SK-N-SH (cell line): ENCODE data around the gene SIPA1. TPM values are rescaled to one million over a fixed set of nuclear protein-coding genes. Genes with fewer than 3 reads are reported as not detected.

Source experiments
- CTCF ChIA-PET: fragments of 300-600, 350-600 bp; formaldehyde crosslinking; extraction: SDS; loops from one replicate; lab custom pipeline; 2021; lab: Yijun Ruan, JAX
- POLR2A ChIA-PET: fragments of 350-600 bp; sonication (Branson Sonifier 250); formaldehyde crosslinking; extraction: SDS; loops from one replicate; lab custom pipeline; 2020; ENCODE audit warnings: antibody characterized with exemption, inconsistent platforms; lab: Yijun Ruan, JAX
- DNase-seq: peaks from one replicate; pipeline ENCODE4 v3.0.0; 2012
- H2AFZ ChIP-seq: fragments of 200-600 bp; sonication (generic); 2 replicates; pipeline ENCODE4 v1.8.1; 2016; ENCODE audit warnings: antibody characterized with exemption, mild to moderate bottlenecking, low read depth
- H3F3A ChIP-seq: fragments of 200-600 bp; sonication (generic); replicated peaks from 2 replicates; pipeline ENCODE3; 2016; ENCODE audit warnings: antibody characterized with exemption, mild to moderate bottlenecking; ENCODE audit not compliant: insufficient read depth
- H3K27ac ChIP-seq, 2 experiments: fragments of 200-500 bp in 1 of 2; fragments of 200-600 bp in 1 of 2; sonication (Bioruptor generic) in 1 of 2; sonication (generic), shearing (Covaris generic) in 1 of 2; 2 replicates each; pipeline versions ENCODE4 v1.5.1 to v1.6.1; 2014 to 2016; ENCODE audit warnings: low read depth in 2 of 2, inconsistent platforms in 1 of 2, low read length in 1 of 2, mild to moderate bottlenecking in 1 of 2, mixed read lengths in 1 of 2
- H3K27me3 ChIP-seq: fragments of 200-600 bp; sonication (generic), shearing (Covaris generic); 2 replicates; pipeline ENCODE4 v1.6.1; 2016; ENCODE audit warnings: mixed run types; ENCODE audit not compliant: insufficient read depth
- H3K36me3 ChIP-seq, 2 experiments: fragments of 200-500 bp in 1 of 2; fragments of 200-600 bp in 1 of 2; sonication (Bioruptor generic) in 1 of 2; sonication (generic) in 1 of 2; replicated peaks in 1 of 2; 2 replicates each; pipeline versions ENCODE3 to v1.5.1; 2014 to 2016; ENCODE audit warnings: low read length in 1 of 2, mild to moderate bottlenecking in 1 of 2; ENCODE audit not compliant: insufficient read depth in 2 of 2, control insufficient read depth in 1 of 2
- H3K4me1 ChIP-seq, 2 experiments: fragments of 200-500 bp in 1 of 2; fragments of 200-600 bp in 1 of 2; sonication (Bioruptor generic) in 1 of 2; sonication (generic), shearing (Covaris generic) in 1 of 2; 2 replicates each; pipeline versions ENCODE4 v1.5.1 to v1.6.1; 2014 to 2016; ENCODE audit warnings: low read depth in 1 of 2, low read length in 1 of 2, mixed run types in 1 of 2; ENCODE audit not compliant: insufficient read depth in 2 of 2, control insufficient read depth in 1 of 2
- H3K4me2 ChIP-seq: fragments of 200-600 bp; sonication (generic), shearing (Covaris generic); 2 replicates; pipeline ENCODE4 v1.6.1; 2017; ENCODE audit warnings: mixed run types
- H3K4me3 ChIP-seq, 2 experiments: fragments of 200-500 bp in 1 of 2; fragments of 200-600 bp in 1 of 2; sonication (Bioruptor generic) in 1 of 2; sonication (generic), shearing (Covaris generic) in 1 of 2; 2 replicates each; pipeline versions ENCODE4 v1.5.1 to v1.8.1; 2014 to 2016; ENCODE audit warnings: low read depth in 2 of 2, inconsistent platforms in 1 of 2, low read length in 1 of 2, mild to moderate bottlenecking in 1 of 2, mixed read lengths in 1 of 2, moderate library complexity in 1 of 2
- H3K79me2 ChIP-seq: fragments of 200-600 bp; sonication (generic); 2 replicates; pipeline ENCODE4 v1.8.1; 2017; ENCODE audit warnings: mild to moderate bottlenecking; ENCODE audit not compliant: insufficient read depth
- H3K9ac ChIP-seq: fragments of 200-600 bp; sonication (generic); 2 replicates; pipeline ENCODE4 v1.6.1; 2017; ENCODE audit warnings: mixed run types
- H3K9me2 ChIP-seq: fragments of 200-600 bp; sonication (generic); 2 replicates; pipeline ENCODE4 v1.6.1; 2017; ENCODE audit warnings: mixed run types
- H3K9me3 ChIP-seq: fragments of 200-600 bp; sonication (generic); 2 replicates; pipeline ENCODE4 v1.6.1; 2017; ENCODE audit warnings: mixed run types, mild to moderate bottlenecking, moderate library complexity
- H4K20me1 ChIP-seq: fragments of 200-600 bp; sonication (generic); 2 replicates; pipeline ENCODE4 v1.6.1; 2017; ENCODE audit warnings: mild to moderate bottlenecking, mixed run types; ENCODE audit not compliant: insufficient read depth
- CHD2 ChIP-seq: fragments of 150-350 bp; IDR thresholded peaks from 2 replicates; pipeline ENCODE4 v1.6.1; 2018; ENCODE audit warnings: low read length; ENCODE audit not compliant: partially characterized antibody
- EP300 ChIP-seq, 2 experiments: IDR thresholded peaks; 2 replicates each; pipeline versions ENCODE4 v1.4.0 to v1.6.1; 2012; ENCODE audit warnings: borderline replicate concordance in 1 of 2, low read depth in 1 of 2, low read length in 1 of 2
- EZH2phosphoT487 ChIP-seq: fragments of 200-600 bp; sonication (generic); IDR thresholded peaks from 2 replicates; pipeline ENCODE4 v1.6.1; 2017; ENCODE audit warnings: low read depth, mixed run types, mild to moderate bottlenecking, antibody characterized with exemption, moderate library complexity, borderline replicate concordance
- FOSL2 ChIP-seq: IDR thresholded peaks from 2 replicates; pipeline ENCODE4 v1.4.0; 2012; ENCODE audit warnings: low read depth, mild to moderate bottlenecking, moderate library complexity, borderline replicate concordance
- FOXJ3 ChIP-seq: sonication (generic); formaldehyde crosslinking; IDR thresholded peaks from 2 replicates; pipeline ENCODE4 v1.5.1; 2020; ENCODE audit warnings: mild to moderate bottlenecking, missing genetic modification reagents
- POLR2AphosphoS5 ChIP-seq: IDR thresholded peaks from 2 replicates; pipeline ENCODE4 v1.6.1; 2012; ENCODE audit warnings: low read depth, low read length
- RAD21 ChIP-seq: IDR thresholded peaks from 2 replicates; pipeline ENCODE4 v1.6.1; 2012; ENCODE audit warnings: mild to moderate bottlenecking, low read length
- RFX5 ChIP-seq: IDR thresholded peaks from 2 replicates; pipeline ENCODE4 v1.6.1; 2012; ENCODE audit warnings: mild to moderate bottlenecking, improper control_type of control experiment, low read length
- SIN3A ChIP-seq: IDR thresholded peaks from 2 replicates; pipeline ENCODE4 v1.6.1; 2012; ENCODE audit warnings: low read depth, mild to moderate bottlenecking, low read length, moderate library complexity, borderline replicate concordance
- SMC3 ChIP-seq: IDR thresholded peaks from 2 replicates; pipeline ENCODE4 v1.6.1; 2012; ENCODE audit warnings: low read depth, low read length, improper control_type of control experiment
- TAF1 ChIP-seq: IDR thresholded peaks from 2 replicates; pipeline ENCODE4 v1.6.1; 2012; ENCODE audit warnings: low read depth, mild to moderate bottlenecking, low read length, moderate library complexity, borderline replicate concordance
- TEAD4 ChIP-seq: IDR thresholded peaks from 2 replicates; pipeline ENCODE4 v1.4.0; 2012; ENCODE audit warnings: mild to moderate bottlenecking, borderline replicate concordance; ENCODE audit not compliant: insufficient read depth
- YY1 ChIP-seq: IDR thresholded peaks from 2 replicates; pipeline ENCODE4 v1.4.0; 2012; ENCODE audit warnings: low read depth, mild to moderate bottlenecking
- WGBS: methylation state at CpG from one replicate; pipeline ENCODE4 v1.1.6; 2017; ENCODE audit warnings: low lambda C conversion rate; 5-methylcytosine and 5-hydroxymethylcytosine counted together
- polyA plus RNA-seq, 3 experiments: library from polyadenylated mRNA; depleted of rRNA; stranded (reverse); fragments of >200 nt; gene quantifications; 2 replicates each; pipeline ENCODE4 v1.2.3, GENCODE V29; 2012
- TF ChIP-seq, protein P1 (sequence below): fragments of 150-350 bp; IDR thresholded peaks from 2 replicates; pipeline ENCODE4 v1.6.1; 2016; ENCODE audit warnings: mild to moderate bottlenecking, low read depth, low read length
- TF ChIP-seq, protein P2 (sequence below): IDR thresholded peaks from 2 replicates; pipeline ENCODE4 v1.4.0; 2012; ENCODE audit warnings: low read depth, borderline replicate concordance
- TF ChIP-seq, protein P3 (sequence below): fragments of 150-350 bp; IDR thresholded peaks from 2 replicates; pipeline ENCODE4 v1.6.1; 2017; ENCODE audit warnings: antibody characterized with exemption, low read length, low read depth, borderline replicate concordance
- TF ChIP-seq, protein P4 (sequence below): IDR thresholded peaks from 2 replicates; pipeline ENCODE4 v1.4.0; 2012; ENCODE audit warnings: low read depth, borderline replicate concordance
- TF ChIP-seq, protein P5 (sequence below): fragments of 200-600 bp; sonication (generic); IDR thresholded peaks from 2 replicates; pipeline ENCODE4 v1.6.1; 2017; ENCODE audit warnings: antibody characterized with exemption, mild to moderate bottlenecking, moderate library complexity

Gene SIPA1
- polyA plus RNA-seq, 1 of the 3 experiments (the other 2 are of a cell fraction): 18.7 TPM

DNA sequence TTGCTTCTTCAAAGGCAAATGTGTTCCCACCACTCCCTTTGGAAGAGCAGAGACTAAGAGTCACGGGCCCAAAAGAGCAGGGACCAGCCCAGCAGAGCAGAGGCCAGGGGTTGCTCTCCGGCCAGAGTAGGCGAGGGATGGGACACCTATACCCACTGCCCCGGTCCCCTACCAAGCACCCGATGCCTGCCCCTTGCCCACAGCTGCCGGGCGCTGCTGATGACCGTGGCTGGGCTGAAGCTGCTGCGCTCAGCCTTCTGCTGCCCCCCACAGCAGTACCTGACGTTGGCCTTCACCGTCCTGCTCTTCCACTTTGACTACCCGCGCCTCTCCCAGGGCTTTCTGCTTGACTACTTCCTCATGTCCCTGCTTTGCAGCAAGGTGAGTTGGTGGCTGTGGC, 10.7 kb upstream of the SIPA1 start:
- DNase-seq: no peak
- H3K4me1 ChIP-seq: no peaks in the 10 kb centered on the region
- H4K20me1 ChIP-seq: no peaks in the 10 kb centered on the region
- no peak overlapping the region for H2AFZ ChIP-seq
- CTCF ChIA-PET: interaction anchor here (1.2 to 4.4 kb wide), 13 partner anchors 10 to 396 kb away, joined by 3 to 42 read pairs (median 10); partner anchors contain the start of genes KAT5 and SIPA1
- H3K27ac ChIP-seq: no peak overlapping the region
- TF ChIP-seq YY1 (no peak), FOXJ3 (CRISPR knock-in tag) (no peak), EZH2phosphoT487 (no peak), TEAD4 (no peak), EP300 (IDR thresholded peaks at IDR 0.05; ENCODE audit: borderline replicate concordance in 1 of 2, low read depth in 1 of 2, low read length in 1 of 2) (no peak), SMC3 (no peak), TAF1 (no peak), FOSL2 (no peak), CHD2 (no peak), POLR2AphosphoS5 (no peak), SIN3A (no peak), RAD21 (no peak), RFX5 (no peak)
- TF ChIP-seq, protein P1, sequence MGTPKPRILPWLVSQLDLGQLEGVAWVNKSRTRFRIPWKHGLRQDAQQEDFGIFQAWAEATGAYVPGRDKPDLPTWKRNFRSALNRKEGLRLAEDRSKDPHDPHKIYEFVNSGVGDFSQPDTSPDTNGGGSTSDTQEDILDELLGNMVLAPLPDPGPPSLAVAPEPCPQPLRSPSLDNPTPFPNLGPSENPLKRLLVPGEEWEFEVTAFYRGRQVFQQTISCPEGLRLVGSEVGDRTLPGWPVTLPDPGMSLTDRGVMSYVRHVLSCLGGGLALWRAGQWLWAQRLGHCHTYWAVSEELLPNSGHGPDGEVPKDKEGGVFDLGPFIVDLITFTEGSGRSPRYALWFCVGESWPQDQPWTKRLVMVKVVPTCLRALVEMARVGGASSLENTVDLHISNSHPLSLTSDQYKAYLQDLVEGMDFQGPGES: no peak
- TF ChIP-seq, protein P2, sequence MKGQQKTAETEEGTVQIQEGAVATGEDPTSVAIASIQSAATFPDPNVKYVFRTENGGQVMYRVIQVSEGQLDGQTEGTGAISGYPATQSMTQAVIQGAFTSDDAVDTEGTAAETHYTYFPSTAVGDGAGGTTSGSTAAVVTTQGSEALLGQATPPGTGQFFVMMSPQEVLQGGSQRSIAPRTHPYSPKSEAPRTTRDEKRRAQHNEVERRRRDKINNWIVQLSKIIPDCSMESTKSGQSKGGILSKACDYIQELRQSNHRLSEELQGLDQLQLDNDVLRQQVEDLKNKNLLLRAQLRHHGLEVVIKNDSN: no peak
- TF ChIP-seq, protein P3, sequence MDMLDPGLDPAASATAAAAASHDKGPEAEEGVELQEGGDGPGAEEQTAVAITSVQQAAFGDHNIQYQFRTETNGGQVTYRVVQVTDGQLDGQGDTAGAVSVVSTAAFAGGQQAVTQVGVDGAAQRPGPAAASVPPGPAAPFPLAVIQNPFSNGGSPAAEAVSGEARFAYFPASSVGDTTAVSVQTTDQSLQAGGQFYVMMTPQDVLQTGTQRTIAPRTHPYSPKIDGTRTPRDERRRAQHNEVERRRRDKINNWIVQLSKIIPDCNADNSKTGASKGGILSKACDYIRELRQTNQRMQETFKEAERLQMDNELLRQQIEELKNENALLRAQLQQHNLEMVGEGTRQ: no peak
- TF ChIP-seq, protein P4, sequence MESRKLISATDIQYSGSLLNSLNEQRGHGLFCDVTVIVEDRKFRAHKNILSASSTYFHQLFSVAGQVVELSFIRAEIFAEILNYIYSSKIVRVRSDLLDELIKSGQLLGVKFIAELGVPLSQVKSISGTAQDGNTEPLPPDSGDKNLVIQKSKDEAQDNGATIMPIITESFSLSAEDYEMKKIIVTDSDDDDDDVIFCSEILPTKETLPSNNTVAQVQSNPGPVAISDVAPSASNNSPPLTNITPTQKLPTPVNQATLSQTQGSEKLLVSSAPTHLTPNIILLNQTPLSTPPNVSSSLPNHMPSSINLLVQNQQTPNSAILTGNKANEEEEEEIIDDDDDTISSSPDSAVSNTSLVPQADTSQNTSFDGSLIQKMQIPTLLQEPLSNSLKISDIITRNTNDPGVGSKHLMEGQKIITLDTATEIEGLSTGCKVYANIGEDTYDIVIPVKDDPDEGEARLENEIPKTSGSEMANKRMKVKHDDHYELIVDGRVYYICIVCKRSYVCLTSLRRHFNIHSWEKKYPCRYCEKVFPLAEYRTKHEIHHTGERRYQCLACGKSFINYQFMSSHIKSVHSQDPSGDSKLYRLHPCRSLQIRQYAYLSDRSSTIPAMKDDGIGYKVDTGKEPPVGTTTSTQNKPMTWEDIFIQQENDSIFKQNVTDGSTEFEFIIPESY: no peak
- TF ChIP-seq, protein P5, sequence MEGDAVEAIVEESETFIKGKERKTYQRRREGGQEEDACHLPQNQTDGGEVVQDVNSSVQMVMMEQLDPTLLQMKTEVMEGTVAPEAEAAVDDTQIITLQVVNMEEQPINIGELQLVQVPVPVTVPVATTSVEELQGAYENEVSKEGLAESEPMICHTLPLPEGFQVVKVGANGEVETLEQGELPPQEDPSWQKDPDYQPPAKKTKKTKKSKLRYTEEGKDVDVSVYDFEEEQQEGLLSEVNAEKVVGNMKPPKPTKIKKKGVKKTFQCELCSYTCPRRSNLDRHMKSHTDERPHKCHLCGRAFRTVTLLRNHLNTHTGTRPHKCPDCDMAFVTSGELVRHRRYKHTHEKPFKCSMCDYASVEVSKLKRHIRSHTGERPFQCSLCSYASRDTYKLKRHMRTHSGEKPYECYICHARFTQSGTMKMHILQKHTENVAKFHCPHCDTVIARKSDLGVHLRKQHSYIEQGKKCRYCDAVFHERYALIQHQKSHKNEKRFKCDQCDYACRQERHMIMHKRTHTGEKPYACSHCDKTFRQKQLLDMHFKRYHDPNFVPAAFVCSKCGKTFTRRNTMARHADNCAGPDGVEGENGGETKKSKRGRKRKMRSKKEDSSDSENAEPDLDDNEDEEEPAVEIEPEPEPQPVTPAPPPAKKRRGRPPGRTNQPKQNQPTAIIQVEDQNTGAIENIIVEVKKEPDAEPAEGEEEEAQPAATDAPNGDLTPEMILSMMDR: no peak
- peaks cover 19 to 77% of the 10 kb centered on the region in 2 experiments for H3K36me3 ChIP-seq
- H3K79me2 ChIP-seq: peaks cover 4% of the 10 kb centered on the region; the same call in 1 of the 2 replicates
- H3K9ac ChIP-seq: no peak overlapping the region
- H3K4me2 ChIP-seq: no peak overlapping the region
- POLR2A ChIA-PET: interaction anchor here (2.8 kb wide), 1 partner anchor 11 kb away, joined by 11 read pairs; the partner anchor contains the start of gene SIPA1
- H3K9me2 ChIP-seq: no peaks in the 10 kb centered on the region
- no peaks in the 10 kb centered on the region for H3K27me3 ChIP-seq
- no peaks in the 10 kb centered on the region for H3K9me3 ChIP-seq
- WGBS: 91% methylated on average over 13 of the region's 13 CpGs
- H3F3A ChIP-seq: no peaks in the 10 kb centered on the region
- no peak overlapping the region for H3K4me3 ChIP-seq
